Stimulated activated CD8-positive, alpha-beta memory T cell treated with anti-CD3 and anti-CD28 coated beads, Interleukin-7, amount 100 ng/mL, for 48 hours (primary cell): Measurements from ENCODE around the gene NPIPA5.
"Not testable (repeated sequence)": the region's sequence is repeated elsewhere in the genome, so short reads cannot be mapped to it uniquely, and the experiment has no call there.

ENCODE experiments used
- DNase-seq, 2 donors: peaks; one replicate each; pipeline ENCODE4 v3.0.0-alpha.2; 2020; ENCODE audit warnings: low read depth in 1 of 2; ENCODE audit errors: extremely low read depth in 1 of 2

The NPIPA5 gene

DNA sequence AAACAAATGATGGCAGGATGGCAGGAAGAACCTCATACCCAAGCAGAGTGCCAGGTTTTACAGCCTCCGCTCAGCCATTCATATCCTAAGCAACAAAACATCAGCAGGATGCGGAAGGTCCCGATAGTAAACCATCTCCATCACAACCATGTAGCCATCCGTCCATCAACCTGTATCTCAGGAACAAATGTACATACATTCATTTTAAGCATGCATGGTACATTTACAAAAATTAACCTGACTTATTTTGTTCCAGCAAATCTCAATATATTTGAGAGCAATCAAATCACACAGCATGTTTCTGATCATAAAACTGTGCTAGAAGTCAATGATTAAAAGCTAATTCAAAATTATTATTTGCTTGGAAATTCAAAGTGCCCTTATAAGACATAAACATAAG is at the start of gene NPIPA5:
TSS of gene NPIPA5 (minus strand) at position 101 of the 400 bp plus-strand sequence. CDS start at position 101, 0 bp downstream.
- not testable (repeated sequence) for DNase-seq

DNA sequence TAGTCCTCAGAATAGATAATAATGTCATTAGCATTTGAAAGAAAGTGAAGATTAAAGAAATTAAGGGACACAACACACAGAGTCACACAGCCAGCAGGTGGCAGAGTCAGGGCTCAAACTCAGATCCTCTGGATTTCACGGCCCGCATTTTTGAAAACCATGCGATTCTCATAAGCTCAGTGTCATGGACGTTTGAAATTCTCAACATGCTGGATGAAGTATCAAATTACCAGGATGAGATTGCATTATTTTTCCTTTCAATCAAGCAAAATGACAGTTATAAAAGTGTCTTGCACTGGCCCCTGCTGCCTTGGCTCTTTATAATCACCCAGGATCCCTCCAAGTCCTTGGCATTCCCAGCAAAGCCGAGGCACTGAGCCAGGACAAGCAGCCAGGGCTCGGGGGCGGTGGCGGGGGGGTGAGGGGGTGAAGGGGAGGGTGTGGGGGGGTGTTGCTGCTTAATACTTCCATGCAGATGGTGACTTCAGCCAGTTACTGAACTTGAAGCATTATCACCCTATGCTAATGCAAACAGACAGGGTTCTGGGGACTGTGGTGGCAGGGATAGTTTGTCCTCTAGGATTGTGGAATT is 49.6 kb upstream of the NPIPA5 start:
- DNase-seq = peak in 1 of 2 donors; percentile 27

DNA sequence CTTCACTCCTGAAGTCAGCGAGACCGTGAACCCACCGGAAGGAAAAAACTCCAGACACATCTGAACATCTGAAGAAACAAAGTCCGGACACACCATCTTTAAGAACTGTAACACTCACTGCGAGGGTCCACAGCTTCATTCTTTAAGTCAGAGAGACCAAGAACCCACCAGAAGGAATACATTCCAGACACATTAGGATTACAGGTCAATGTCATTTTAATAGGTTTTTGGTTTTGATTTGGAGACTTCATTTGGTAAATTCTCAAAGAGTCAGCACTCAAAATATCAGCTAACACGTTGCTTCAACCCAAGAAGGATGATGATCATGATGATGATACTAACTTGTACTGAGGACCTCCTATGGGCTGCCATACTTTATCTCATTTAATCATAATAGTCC is 48.7 kb upstream of the NPIPA5 start:
- no peak for DNase-seq

DNA sequence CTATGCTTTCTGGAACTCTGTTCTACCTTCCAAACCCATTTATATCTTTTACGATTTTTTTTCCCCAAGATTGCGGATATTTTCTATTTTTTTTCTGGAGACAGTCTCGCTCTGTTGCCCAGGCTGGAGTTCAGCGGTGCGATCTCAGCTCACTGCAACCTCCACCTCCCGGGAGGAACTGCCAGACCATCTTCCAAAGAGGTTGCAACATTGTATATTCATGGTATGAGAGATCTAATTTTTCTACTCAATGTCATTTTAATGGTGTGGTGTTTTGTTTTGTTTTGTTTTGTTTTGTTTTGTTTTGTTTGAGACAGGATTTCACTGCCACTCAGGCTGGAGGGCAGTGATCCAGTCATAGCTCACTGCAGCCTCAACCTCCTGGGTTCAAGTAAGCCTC is 47.8 kb upstream of the NPIPA5 start:
- no peak for DNase-seq

DNA sequence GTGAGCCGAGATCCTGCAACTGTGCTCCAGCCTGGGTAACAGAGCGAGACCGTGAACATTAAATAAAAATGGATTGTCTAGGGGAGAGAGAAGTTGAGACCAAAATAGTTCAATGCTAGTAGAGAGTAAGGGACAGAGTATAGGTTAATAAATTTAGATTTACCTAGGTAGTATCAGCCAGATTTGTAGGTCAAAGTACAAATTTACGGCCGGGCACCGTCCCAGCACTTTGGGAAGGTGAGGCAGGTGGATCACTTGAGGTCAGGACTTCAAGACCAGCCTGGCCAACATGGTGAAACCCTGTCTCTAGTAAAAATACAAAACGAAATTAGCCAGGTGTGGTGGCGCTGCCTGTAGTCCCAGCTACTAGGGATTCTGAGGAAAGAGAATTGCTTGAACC is 44.1 kb upstream of the NPIPA5 start:
- DNase-seq = no peak

DNA sequence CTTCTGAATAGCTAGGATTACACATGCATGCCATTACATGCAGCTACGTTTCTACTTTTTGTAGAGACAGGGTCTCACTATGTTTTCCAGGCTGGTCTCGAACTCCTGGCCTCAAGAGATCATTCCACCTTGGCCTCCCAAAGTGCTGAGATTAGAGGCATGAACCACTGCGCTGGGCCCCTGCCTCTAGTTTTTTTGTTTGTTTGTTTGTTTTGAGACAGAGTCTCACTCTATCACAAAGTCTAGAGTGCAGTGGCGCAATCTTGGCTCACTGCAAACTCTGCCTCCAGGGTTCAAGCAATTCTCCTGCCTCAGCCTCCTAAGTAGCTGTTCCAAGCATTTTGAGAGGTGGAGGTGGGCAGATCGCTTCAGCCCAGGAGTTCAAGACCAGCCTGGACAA is 43.6 kb upstream of the NPIPA5 start:
- DNase-seq = not testable (repeated sequence)

DNA sequence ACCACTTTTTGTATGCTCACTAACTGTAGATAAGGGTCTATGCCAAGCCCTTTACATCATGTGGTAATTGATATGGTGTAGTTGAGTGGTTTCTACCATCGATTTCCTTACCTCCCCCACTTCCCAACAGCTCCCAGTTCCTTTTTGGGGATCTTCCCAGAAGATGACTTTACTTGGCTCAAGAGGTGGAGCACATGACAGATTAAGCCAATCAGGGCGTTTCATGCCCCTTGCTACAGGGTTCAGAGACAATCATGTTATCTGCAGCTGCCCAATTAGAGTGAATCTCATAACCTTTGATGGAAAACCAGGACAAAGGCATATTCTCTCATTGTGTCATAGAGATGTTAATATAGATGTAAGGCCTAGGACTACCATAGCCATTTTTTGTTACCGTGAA is 40.1 kb upstream of the NPIPA5 start:
- no peak for DNase-seq

DNA sequence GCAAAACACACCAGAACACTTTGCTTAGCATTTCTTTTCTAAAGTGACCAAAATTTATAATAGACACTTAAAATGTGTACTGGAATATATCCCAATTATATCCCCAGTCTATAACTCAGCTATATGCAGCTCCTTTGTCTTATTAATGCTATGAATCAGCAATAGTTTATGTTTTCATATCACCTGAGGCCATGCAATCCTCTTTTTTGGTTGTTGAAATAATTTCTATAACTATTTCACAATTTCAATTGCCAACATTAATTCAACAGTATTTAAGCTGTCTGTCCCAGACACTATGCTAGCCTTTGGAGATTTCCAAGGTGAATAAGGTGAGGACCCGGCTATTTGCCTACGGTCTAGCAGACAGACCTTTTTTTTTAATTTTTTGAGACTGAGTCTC is 39.1 kb upstream of the NPIPA5 start:
- DNase-seq = no peak

DNA sequence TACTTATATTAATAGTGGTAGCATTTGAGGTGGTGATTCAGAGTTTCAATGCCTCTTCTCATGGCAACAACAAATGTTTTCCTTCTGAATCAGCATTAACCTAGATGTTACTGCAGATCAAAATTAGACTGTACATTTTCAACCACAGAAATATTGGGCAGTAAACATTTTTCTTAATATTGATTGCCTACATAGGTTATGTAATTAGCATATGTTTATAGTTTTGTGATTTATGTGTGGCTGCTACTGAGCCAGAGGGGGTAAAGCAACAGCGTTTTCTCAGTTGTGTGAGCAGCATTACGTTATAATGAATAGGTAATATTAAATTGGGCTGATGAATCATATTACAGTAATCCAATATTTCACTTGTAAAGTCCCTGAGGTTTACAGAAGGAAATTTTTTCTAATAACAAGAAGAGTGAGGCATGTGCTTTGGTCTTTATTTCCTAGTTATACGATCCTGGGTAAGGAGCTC is 37.5 kb upstream of the NPIPA5 start:
- DNase-seq = no peak

DNA sequence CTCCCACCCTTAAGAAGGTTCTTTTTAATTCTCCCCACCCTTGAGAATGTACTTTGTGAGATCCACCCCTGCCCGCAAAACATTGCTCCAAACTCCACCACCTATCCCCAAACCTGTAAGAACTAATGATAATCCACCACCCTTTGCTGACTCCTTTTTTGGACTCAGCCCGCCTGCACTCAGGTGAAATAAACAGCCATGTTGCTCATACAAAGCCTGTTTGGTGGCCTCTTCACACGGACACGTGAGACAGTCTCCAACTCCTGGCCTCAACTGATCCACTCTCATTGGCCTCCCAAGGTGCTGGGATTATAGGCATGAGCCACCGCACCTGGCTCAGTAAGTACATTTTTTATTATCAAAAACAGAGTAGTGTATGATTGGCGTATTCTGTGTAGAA is 31.4 kb upstream of the NPIPA5 start:
- not testable (repeated sequence) for DNase-seq

DNA sequence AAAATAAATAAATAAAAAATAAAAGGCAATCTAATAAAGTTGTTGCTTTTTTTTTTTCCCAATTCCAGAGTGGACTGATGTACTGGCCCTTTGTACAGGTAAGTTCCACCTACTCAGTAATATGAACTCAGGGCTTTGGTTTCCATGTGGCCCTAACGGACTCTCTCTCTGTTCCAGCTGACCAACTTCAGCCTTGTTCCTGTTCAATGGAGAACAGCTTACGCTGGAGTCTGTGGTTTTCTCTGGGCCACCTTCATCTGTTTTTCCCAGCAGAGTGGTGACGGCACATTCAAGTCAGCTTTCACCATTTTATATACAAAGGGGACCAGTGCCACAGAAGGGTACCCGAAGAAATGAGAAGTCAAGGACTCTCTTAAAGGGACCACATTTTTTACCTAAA is 29.7 kb upstream of the NPIPA5 start:
- not testable (repeated sequence) for DNase-seq

DNA sequence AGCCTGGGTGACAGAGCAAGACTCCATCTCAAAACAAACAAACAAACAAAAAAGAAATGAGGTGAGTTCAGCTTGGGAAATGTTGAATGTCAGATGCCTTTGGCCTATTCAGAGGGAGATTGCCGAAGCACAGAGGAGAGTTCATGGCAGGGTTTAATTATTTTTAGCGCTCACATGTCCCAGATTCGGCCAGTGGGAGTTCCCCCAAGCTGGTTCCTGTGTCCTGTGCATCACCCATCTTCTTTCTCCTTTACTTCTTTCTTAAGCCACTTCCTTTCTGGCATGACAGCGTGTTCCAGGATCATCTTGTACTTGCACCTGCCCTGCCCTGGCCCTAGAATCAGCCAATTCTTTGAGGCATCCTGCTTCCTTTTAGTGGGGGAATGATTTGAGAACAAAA is 26.7 kb upstream of the NPIPA5 start:
- DNase-seq = no peak

DNA sequence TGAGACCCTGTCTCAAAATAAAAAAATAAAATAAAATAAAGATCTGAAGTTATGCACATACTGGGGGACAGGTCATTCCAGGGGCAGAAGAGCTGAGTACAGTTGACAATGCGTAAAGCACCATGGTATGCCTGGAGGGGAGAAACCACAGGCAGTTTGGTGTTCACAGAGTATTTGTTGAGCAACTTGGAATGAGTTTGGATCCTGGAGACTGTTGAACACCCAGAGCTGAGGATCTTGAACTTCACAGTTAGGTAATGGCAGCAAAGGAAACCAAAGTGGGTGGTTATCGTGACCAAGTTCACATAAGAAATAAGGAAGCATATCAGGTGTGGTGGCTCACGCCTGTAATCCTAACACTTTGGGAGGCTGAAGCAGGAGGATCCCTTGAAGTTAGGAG is 26.0 kb upstream of the NPIPA5 start:
- not testable (repeated sequence) for DNase-seq

DNA sequence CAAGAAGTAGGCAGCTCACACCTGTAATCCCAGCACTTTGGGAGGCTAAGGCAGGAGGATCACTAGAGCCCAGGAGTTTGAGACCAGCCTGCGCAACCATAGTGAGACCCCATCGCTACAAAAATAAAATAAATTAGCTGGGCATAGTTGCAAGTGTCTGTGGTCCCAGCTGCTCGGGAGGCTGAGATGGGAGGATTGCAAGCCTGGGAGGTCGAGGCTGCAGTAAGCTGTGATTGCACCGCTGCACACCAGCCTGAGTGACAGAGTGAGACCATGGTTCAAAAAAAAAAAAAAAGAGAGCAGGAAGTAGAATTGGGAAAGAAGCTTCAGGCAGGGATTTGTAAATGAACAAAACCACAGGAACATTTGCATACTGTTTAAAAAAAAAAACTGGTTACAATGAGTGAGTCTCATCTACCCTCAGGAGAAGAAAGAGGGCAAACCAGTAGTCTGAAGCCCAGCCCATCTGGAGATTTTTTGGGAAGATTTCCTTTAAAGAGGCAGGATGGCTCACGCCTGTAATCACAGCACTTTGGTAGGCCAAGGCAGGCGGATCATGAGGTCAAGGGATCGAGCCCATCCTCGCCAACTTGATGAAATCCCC is 25.4 kb upstream of the NPIPA5 start:
- no peak for DNase-seq

DNA sequence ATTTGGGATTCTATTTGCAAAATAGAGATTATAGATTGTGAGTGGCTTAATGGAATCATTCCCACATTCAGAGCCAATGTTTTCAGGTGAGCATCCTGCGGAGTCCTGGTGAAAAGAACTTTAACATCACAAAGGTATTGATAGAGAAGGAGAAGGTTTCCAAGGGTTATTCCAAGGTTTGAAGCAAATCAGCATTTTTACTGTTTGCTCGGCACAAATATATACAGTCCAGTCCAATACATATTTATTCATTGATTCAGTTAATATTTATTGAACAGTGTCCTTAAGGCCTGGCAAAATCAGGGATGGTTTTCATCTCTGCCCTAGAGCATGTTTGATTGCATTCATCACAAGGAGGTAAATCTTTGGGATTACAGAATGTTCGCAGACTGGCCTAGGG is 23.9 kb upstream of the NPIPA5 start:
- DNase-seq = no peak

DNA sequence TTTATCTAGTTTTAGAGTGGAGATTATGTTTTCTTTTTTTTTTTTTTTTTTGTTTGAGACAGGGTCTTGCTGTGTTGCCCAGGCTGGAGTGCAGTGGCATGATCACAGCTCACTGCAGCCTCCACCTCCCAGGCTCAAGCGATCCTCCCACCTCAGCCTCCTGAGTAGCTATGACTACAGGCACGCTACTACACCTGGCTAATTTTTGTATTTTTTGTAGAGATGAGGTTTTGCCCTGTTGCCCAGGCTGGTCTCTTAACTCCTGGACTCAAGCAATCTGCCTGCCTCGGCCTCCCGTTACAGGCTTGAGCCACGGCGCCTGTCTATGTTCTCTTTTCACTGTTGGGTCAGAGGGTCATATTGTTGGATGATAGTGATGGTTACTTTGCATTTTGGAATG is 22.2 kb upstream of the NPIPA5 start:
- not testable (repeated sequence) for DNase-seq

DNA sequence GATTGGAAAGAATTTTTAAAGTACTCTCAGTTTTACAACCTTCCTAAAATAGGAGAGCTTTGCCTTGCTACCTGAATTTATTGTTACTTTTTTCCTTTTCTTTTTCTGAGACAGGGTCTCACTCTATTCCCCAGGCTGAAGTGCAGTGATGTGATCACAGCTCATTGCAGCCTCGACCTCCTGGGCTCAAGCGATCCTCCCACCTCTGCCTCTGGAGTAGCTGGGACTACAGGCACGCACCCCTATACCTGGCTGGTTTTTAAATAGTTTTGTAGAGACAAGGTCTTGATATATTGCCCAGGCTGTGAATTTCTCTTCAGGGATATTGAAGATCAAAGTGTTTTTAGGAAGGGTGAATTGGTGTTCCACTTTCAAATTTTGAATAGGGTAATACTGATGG is 21.2 kb upstream of the NPIPA5 start:
- no peak for DNase-seq

DNA sequence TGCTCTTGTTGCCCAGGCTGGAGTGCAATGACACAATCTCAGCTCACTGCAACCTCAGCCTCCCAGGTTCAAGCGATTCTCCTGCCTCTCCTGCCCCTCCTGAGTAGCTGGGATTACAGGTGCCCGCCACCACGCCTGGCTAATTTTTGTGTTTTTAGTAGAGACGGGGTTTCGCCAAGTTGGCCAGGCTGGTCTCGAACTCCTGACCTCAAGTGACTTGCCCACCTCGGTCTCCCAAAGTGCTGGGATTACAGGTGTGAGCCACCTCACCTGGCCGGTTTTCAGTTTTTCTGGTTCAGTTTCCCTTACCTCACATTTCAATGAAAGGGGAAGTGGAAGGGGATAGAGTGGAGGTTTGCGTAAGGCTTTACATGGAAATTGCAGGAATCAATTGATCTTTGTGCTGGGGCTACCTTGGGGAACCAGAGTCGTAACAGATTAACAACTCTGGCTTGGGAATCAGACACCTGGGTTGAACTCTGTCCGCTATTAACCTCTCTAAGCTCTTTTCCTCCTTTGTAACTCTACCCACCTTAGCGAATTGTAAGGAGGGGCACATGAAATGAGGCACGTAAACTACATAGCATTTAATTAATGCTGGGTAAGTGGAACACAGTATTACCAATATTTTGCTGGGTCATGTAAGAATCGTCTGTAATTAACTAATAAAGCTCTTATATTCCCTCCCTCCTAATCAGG is 20.7 kb upstream of the NPIPA5 start:
- DNase-seq = no peak

DNA sequence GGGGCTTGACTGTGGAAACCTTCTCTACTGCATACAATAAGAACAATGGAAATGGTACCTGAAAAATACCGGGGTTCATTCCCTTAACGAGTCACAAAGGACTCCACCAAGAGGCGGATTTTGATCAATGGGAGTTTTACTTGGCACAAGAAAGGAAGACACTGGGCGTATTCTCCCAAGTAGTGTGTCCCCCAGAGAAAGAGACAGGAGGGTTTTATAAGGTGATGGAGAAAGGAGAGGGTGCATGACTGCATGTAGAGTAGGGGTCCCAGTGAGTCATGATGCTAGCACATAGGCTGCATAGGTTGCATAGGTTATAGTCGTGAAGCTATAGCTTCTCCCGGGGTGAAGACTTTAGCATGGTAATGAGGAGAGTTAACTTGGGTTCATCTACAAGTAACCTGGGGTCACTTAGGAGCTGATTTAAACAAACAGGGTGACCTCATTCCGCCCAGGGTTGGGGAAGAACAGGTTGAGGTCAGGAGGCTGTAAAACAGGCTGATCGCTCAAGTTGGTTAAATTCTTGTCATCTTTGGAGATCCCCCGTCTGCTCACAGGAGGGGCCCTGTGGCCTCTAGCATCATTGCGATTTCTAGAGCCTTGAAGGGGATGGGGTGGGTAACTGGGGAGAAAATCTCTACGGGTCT is 19.0 kb upstream of the NPIPA5 start:
- DNase-seq = no peak

DNA sequence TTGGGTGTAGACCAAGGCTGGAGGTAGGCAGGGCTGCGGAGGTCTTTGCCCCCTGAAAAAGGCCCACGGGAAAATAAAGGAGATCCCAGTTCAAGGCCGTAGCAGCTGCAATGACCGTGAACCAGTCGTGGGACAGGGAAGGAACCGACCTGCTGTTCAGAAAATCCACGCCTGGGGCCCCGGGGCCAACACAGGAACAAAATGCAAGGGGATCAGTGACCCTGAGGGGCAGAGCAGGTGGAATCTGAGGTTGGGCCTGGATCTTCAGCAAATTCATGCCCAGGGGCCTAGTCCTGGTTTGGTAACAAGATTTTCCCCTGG is 18.4 kb upstream of the NPIPA5 start:
- DNase-seq = not testable (repeated sequence)

DNA sequence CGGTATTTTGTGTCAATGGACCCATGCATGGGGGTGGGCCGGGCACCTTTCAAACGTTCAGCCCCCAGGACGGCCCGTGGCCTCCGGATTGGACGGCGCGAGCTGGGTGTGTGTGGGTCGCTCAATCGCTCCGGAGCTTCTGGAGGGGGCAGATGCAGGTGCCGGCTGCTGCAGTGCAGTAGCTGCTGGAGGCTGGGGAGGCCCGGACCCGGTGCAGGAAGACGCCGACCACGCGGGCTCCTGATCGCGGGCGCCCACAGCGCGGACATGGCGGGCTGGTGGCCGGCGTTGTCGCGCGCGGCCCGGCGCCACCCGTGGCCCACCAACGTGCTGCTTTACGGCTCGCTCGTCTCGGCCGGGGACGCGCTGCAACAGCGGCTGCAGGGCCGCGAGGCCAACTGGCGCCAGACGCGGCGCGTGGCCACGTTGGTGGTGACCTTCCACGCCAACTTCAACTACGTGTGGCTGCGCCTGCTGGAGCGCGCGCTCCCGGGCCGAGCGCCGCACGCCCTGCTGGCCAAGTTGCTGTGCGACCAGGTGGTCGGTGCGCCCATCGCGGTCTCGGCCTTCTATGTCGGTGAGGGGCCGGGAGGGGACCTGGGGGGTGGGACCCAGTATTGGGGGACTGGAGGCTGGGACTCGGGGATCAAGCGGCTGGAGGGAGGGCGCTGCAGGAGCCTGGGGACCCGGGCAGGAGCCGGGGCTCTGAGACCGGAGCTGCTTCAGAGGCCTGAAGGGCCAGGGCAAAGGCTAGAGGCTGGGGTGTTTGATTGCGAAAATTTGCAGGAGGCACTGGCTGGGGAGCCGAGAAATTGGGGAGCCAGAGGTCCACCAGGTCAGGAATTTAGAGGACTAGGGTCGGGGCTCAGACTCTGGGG is 17.8 kb upstream of the NPIPA5 start, which contains the start of gene MPV17L:
TSS of gene MPV17L (plus strand) at position 124 of the 878 bp plus-strand sequence. CDS start at position 268, 144 bp downstream.
- peak in 1 of 2 donors; percentile 3 for DNase-seq
